Tongue (tissue), 2 donors: ENCODE data around the gene PREX1. TPM values are rescaled to one million over a fixed set of nuclear protein-coding genes. Genes with fewer than 3 reads are reported as not detected.
"Not testable (repeated sequence)": the region's sequence is repeated elsewhere in the genome, so short reads cannot be mapped to it uniquely, and the experiment has no call there.

Experiments
- DNase-seq: peaks from one replicate; pipeline ENCODE4 v3.0.0-alpha.2; 2015
- total RNA-seq: library from RNA; depleted of rRNA; stranded (reverse); fragments of >200 nt; gene quantifications from one replicate; pipeline ENCODE4 v1.2.3, GENCODE V29; 2014

Gene PREX1
- total RNA-seq, 1 donor from 2014 or later, result 29.4 TPM

DNA sequence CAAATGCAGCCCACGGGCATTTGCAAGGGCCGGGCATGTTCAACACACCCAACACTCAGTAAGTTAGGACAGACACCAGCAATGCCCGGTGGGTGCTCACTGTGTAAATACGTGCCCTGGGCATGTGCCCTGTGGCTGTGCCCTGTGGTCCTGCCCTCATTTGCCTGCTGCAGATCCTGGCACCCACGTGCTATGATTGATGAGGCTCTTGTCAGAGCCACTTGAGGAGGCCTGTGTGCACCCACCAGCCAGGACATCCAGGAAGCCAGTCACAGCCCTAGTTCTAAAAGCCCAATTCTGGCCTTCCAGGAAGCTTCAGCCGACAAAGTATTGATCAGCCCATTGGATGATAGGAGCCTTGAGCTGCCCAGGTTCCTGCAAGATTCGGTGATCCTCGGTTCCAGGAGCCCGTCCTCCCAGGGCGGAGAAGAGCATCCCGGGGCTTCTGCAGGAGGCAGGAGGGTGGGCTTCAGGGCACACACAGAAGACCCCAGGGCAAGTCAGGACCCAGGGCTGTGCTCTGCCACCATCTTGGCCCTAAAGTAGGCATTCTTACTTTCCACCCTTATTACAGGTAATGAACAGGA is 223.9 kb downstream of the PREX1 start:
- DNase-seq, result no peak

DNA sequence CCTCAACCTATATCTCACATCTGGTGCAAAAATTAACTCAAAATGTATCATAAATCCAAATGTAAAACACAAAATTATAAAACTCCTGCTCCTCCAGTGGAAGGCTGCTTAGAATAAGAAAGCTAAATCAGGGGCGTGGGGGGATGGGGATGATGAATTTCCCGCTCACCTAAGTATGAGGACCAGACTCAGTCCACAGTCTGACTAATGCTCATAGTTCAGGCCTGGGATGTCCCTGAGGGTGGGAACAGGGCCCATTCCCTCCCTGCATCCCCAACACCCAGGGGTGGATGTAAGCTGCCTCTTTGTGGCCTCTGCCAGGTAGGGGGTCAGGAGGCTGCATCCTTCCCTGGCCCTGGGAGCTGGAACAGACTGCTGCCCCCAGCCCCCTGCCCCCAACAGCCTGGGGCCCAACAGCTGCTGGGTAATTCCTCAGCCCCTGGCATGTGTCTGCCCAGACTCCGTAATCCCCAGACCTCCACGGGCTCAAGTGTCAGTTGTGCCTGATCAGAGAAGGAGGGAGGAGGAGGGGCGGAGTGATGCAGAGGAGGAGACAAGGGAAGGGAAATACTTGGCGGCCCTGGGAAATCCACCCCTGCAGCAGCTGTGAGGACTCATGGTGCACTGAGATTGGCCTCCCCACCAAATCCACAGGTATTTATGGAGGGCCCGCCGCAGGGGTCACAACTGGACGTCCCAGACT is 224.5 kb downstream of the PREX1 start:
- DNase-seq, result peak; percentile 92

DNA sequence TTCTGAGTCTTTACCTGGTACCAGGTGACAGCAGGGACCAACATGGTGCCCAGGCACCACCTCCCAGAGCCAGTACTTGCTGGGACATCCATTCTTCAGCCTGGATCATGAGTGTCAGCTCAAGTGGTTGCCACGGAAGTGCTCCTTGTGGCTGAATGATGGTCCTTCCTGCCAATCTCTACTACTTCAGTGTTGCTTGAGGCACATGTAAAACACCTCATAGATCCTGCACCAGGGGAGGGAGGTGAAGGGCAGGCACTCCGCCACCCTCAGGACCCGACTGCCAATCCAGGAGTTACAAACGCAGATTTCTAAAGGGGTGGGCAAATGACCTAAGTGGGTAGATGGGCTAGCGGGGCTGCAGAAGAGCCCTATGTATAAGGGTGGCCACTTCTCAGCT is 226.0 kb downstream of the PREX1 start:
- no peak for DNase-seq

DNA sequence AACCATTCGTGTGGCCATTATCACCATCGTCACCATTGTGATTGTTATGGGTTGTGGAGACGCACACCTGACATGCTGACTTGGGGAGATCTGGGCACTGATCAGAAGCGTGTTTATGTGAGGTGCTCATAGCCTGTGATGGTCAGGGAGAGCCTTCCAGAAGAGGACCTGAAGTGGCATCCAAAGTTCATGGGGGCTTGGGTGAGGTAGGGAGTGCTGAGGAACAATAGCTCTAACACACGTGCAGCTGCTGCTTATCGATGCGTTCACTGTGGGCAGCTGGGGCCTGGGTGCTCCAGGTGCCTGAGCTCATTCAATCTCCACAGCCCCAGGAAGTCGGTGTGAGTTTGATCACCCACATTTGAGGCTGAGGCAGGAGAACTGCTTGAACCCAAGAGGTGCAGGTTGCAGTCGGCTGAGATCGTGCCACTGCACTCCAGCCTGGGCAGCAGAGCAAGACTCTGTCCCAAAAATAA is 227.3 kb downstream of the PREX1 start:
- no peak for DNase-seq

DNA sequence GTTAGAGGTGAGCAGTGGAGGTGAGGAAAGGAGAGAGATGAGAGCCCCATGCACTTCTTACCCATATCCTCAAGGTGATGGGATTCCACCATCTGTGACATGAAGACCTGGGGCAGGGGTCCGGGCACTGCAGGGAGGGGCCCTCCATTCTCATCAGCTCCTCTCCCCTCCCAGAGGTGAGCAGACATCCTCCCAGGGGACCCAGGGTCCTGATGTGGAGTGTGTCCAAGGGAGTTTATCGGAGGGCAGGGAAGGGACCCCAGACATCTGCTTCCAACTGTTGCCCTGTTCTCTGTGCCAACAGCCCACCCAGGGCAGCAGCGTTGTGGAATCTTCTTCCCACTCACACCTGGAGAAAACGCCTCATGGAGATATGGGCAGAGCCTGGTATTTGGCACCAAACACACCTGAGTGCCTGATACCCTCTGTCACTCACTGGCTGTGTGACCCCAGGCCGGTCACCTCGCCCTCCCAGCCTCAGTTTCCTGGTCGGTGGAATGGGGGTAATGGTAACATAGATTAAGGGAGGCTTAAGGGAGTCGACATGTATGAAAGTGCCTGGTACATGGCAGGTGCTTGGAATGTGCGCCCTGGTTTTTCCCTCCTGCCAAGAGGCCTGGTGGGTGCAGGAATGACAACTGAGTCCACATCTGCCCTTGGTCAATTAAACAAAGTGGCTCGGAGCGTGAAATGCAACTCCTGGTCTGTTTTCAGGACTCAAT is 227.9 kb downstream of the PREX1 start:
- no peak for DNase-seq

DNA sequence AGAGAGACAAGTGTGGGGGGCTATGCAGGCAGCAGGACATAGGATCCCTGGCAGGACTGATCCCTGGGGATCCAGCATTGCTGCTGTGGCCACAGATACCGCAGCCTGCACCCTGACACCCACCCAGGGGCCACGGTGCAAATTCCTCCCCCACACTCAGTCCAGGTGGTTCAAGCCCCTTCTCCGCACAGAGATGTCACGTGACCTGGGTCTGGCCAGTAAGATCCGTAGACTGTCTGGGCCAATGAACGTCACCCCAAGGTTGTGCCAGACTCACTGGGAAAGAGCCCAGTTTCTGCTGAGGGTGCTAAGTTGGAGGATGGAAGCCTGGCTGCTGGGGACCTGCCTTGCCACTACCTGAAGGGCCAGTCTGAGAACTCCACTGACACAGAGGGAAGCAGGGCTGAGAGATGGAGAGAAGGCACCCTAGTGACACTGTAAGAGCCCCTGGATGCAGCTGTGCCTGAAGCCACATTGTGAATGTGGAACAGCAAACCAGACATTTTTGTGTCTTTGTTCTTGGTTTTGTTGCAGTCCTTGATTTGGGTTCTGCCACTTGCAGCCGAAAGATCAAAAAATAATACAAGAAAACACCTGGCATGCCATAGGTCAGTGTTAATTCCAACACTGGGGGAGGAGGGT is 228.6 kb downstream of the PREX1 start:
- DNase-seq, result no peak

DNA sequence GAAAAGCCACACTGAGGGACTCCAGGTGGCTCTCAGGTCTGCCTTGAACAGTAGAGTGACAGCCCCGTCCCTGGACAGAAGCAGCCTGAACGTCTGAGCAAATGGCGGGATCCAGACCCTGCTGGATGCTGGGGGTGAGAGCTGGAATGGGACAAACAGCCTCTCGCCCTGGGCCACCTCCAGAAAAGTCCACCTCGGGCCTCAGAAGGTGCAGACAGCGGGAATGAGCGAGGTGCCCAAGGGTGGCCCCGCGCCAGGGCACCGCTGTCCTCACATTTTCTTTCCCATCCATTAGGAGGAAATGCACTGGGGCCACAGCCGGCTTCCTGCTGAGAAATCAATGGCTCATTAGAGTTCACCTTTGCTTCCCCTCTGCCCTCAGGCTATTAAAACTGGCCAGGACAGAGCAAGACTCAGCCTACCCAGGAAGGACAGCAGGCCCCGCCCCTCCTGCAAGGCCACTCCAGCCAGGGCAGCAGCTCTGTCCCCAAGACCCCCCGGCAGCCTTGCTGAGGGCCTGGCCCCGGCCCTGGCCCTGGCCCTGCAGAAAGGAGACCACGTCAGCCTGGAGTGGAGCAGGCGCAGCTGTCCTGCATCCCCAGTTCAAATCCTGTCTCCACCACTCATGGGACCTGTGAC is 229.4 kb downstream of the PREX1 start:
- not testable (repeated sequence) for DNase-seq

DNA sequence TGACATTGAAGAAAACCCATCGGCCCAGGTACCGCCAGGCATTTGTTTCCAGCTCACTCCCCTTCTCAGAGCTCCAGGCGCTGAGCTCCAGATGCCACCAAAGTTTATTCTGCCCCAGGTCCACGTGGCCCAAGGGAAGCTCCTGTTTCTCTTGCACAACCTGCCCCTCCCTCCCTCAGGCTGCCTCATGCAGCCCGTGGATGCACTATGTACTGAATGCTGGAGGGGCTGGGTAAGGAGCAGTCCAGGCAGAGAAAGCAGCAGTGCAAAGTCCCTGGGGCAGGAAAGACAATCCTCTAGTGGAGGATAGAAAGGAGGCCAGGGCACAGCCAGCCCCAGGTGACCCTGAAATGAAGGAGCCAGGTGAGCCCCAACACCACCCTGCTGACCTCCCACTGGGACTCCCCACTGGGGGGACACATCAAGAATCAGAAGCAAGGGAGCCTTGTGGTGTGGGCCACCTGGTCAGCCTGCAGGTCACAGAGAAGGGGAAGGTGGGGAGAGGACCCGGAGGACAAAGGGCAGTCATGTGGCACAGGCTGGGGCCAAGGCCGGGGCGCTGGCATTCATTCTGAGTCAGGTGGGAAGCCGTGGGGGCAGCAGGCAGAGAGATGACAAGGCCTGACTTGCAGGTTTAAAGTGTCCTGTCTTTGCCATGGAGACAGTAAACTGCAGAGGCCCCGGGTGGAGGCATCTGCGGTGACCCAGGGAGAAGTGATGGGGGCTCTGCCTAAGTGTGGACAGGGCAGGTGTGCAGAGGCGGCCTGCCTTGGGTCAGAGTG is 230.1 kb downstream of the PREX1 start:
- no peak for DNase-seq

DNA sequence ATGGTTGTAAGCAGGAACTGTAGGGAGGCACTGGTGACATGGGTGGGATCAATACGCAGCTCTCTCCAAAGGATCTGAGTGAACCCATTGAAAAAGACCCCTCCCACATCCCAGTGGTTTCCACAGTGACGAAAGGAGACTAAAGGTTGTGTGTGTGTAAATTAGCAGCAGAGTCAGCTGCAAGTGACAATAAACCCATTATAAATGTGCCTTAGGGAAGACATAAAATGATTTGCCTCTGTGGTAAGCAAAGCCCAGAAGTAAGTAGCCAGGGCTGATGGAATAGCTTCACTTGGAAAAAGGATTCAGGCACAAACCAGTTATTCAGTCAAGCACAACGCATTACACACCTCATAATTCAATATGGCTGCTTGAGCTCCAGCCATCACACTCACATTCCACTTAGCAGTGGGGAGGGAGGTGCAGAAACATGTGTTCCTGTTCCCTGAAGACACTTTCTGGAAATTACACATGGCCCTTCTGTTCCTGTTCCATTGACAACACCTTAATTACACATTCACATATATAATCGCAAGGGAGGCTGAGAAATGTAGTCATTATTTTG is 231.4 kb downstream of the PREX1 start:
- no peak for DNase-seq

DNA sequence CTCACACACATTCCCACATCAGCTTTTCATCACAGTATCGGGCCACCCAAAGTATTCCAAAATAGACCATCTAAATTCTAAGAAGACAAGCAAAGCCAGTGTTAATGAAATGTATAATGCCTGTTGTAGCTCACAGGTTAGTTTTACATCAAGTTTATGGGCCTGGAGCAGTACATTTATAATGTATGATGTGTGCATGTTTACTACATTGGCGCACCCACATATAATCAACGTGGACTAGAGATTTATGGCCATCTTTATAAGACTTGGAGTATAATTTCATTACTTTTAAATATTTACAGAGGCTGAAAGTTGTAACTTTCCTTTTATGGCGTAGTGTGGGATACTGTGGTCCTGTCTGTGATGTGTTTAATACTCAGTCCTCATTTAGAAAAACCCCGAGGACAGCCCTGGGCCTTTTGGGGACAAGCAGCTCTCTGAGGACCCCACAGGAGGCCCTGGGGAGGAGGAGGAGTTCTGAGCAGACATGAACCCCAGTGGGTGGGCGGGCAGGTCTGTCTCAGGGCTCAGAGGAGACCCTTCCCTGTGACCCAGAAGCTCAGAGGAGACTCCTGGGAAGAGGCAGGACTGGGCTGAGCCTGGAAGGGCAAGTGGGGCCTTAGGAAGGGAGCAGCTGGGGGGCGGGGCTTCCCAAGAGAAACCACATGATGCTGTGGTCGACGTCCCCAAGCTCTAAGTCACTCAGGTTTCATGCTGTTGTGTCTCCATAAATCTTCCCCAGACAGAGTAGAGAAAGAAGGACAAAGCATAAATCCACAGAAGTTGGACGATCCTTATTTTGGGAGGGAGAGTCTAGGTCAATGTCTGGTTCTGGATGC is 232.1 kb downstream of the PREX1 start:
- DNase-seq, result no peak

DNA sequence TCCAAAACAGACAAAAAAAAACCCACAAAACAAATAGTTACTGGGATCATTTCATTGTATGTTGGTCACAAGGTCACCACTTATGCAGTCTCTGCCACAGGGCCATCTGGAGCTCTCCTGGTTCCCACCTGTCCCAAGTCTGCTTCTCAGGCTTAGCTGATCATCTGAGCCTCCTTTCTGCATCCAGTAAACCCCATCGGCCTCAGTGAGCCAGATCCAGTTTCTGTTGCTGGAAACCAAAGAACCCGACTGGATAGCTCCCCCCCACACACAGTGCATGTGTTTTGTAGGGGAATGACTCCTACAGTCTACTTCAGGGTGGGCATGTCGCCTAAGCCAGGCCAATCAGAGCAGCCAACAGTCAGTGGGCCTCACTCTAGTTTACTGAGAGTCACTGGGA is 233.3 kb downstream of the PREX1 start:
- DNase-seq, result no peak

DNA sequence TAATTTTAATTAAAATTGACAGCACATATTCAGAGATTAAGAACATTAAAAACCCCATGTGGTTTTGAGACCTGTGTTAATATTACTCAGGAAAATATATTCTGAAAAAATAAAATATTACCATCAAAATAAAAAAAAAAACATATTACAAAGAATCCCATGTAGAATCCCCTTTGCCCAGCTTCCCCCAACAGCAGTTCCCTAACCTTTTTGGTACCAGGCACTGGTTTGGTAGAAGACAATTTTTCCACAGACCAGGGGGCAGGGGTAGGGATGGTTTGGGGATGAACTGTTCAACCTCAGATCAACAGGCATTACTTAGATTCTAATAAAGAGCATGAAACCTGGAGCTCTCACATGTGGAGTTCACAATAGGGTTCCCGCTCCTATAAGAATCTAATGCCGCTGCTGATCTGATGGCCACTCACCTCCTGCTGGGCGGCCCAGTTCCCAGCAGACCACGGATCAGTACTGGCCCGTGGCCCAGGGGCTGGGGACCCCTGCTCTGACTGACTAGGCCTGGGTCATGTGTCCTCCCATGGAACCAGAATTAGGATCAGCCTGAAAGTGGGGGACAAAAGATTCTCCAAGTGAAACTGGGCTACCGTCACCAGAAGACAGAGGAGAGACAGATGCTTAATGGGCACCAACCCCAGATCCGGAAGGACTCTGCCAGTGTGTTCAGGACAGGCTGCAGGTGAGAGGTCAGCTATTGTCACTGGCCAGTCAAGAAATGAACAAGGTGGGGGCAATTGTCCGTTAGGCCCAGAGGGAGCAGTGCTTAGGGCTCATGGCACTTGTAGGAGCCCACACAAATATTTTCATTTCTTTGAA is 235.5 kb downstream of the PREX1 start:
- DNase-seq, result no peak

DNA sequence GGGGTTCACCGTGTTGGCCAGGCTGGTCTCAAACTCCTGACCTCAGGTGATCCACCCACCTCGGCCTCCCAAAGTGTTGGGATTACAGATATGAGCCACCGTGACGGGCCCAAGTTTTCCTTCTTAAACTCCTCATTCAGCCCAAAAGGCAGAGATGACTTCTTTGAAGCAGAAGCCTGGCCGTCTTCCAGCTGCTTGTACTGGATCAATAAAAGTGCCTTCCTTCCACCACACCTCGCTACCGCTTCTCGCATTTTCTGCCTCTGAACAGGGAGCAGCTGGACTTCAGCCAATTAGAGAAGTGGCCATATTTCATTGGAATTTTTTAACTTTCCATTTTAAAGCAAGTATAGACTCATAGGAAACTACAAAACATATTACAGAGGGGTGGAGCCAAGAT is 241.1 kb downstream of the PREX1 start:
- DNase-seq, result no peak

DNA sequence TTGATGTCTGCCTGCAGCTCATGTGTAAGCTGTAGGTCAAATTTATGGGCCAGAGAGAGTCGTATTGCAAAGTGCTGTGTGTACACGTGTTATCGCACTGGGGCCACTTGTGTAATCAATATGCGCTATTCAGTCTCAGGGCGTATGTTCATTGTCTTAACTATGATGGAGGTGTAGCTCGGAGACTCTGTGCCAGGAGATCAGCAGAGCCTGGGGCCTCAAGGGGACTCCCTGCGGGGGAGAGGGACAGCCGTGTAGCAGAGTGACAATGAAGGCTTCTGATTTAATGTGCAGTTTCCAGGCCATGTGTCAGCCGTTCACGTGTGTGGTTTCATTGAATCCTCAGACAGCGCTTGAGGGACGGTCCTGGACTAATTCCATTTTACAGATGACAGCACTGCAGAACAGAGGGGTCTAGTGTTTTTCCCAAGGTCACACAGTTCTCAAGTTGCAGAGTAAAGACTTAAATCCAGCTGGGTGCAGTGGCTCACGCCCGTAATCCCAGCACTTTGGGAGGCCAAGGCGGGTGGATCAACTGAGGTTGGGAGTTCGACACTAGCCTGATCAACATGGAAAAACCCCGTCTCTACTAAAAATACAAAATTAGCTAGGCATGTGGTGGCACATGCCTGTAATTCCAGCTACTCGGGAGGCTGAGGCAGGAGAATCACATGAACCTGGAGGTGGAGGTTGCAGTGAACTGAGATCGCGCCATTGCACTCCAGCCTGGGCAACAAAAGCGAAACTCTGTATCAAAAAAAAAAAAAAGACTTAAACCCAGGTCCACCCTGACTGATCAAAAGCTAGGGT is 242.5 kb downstream of the PREX1 start:
- DNase-seq, result peak; percentile 26

DNA sequence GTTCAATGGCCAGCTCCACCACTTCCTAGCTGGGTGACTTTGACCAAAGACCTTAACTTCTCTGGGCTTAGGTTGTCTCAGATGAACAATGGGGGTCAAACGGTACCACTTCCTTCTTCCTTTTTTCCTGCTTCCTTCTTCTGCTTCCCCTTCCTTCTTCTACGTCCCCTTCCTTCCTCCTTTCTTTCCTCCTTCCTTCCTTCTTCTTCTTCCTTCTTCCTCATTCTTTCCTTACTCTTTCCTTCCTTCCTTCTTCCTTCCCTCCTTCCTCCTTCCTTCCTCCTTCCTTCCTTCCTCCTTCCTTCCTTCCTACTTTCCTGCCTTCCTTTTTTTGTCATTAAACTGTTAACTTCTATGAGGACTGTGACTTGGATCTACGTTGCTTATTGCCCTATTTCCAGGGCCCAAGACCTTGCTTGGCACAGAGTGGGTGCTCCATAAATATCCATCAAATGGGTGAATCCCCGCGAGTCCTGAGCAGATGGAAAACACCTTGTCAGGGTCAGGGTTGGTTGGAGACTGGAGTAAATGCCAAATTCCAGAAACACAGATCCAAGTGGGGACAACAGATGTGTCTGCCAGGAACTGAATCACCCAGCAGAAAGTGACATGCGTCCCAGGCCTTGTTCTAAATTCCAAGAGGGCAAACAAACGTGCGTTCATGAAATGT is 243.3 kb downstream of the PREX1 start:
- DNase-seq, result peak; percentile 15

DNA sequence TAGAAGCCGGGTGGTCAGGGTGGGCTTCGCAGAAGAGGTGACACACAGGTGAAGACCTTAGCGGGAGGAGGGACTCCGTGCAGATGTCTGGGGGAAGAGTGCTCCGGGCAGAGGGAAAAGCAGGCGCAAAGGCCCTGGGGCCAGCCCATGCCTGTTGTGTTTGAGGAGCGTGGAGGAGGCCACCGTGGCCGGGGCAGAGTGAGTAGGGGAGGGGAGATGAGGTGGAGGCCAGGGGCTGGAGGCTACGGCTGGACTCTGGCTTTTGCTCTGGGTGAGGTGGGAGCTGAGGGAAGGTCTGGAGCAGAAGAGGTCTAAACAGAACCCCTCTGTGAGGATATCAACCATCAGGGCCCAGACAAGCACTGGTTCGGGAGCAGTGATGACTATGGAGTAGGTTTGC is 244.0 kb downstream of the PREX1 start:
- DNase-seq, result no peak

DNA sequence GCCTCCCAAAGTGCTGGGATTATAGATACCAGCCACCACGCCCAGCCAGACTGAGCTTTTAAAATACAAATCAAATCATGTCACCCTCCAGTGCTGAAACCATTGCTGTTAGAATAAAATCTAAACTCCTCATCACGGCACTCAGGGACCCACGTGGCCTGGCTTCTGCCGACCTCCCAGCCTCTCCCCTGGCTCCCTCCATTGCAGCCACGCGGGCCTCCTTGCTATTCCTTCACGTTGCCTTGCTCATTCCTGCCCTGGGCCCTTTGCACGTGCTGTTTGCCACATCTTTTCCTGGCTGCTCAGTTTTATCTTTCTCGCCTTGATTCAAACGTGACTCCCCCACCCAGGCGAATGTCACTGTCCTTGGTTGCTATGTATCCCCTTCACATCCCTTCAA is 244.6 kb downstream of the PREX1 start:
- DNase-seq, result no peak

DNA sequence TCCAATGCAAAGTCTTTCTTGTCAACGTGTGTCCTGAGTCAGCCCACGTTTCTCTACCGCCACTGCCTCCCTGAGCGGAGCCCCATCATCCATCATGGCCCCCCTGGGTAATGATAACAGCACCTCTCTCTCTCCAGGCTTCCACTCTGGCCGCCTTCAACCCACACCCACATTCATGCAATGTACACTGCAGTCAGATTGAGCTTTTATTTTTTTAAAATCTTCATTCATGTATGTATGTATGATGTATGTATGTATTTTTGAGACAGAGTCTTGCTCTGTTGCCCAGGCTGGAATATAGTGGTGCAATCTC is 245.2 kb downstream of the PREX1 start:
- DNase-seq, result no peak
